ENCODE results near the gene TH. TPM values are rescaled to one million over a fixed set of nuclear protein-coding genes. Genes with fewer than 3 reads are reported as not detected.

Gene TH
- polyA plus RNA-seq, 1 donor, result 0.33 TPM

- DNase-seq (ENCODE audit: low read depth), result no peak
Observed at GRCh38 chr11:2208691-2209369, 37.2 kb upstream of the TH start.

- DNase-seq (ENCODE audit: low read depth), result no peak
Observed at GRCh38 chr11:2207773-2208621, 36.4 kb upstream of the TH start.

GRCh38 chr11:2207212-2207611 lies 35.6 kb upstream of the TH start:
- DNase-seq (ENCODE audit: low read depth), result no peak

- DNase-seq (ENCODE audit: low read depth), result no peak
Observed at GRCh38 chr11:2205981-2206690, 34.5 kb upstream of the TH start.

GRCh38 chr11:2205214-2205720 lies 33.7 kb upstream of the TH start:
- no peak for DNase-seq (ENCODE audit: low read depth)

DNA sequence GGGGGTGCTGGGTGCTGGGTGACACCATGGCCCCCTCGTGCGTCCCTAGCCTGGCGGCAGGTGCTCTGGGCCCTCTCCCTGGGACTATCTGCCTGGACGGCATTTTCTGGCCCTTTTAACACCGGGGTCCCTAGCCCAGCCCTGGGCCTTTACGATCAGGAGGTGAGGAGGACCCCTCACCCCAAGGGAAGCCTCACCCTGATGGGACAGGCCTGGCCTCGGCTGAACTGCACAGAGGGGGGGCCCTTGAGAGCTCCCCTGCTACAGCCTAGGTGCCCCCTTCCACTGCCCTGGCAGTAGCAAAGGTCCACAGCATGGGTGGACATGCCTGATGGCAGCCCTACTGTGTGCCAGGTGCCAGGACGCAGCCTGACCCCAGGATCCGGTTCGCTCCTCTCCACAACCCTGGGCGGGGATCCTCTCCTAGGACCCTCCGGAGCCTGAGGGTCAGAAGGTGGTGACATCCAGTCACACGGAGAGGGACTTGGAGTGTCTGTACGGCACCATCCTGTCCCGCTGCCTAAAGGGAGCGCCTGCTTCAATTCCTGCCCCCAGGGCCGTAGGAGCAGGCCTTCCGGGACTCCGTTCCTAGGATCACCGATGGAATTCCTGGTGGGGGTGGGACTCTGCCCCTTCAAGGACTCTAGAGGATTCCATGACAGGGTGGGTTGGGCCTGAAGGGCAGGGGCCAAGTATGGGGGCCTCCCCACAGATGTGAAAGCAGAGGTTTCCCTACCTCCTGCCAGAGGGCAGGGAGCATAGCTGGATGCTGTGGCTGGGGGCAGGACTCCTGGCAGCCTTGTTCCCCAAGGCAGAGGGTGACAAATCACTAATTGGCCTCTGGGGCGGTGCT lies 33.0 kb upstream of the TH start:
- DNase-seq (ENCODE audit: low read depth), result no peak

DNA sequence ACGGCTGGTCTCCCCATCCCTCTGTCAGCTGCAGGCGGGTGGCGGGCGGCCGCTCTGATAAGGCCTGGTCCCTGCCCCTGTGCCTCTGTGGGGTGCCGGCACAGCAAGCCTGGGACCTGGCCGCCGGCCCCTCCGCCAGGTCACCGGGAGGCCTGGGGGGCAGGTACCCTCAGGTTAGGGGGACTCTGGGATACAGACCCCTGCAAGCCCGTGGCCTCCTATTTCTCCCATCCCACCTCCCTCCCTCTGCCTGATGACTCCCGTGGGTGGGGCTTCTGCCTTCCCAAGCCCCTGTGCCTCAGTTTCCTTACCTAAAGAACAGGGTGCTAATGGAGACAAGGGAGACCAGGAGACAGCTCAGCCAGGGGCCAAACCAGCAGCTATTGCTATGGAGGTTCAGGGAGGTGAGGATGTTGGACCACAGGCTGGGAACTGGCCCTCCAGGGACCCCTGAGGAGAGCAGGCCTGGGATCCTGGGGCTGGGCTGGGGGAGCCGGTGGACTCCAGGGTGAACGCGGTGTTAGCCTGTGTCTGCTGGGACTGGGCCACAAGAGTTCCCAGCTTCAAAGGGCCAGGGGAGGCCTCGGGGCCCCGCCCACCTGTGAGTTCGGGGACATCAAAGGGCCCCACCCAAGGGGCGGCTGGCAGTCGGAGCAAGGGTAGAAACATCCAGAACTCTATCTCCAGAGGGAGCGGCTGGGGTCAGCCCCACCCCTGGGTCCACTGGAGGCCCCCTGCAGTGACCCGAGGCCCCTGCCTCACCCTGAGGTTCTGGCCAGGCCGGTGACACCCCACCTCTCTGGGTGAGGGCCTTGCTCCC lies 32.0 kb upstream of the TH start:
- no peak for DNase-seq (ENCODE audit: low read depth)

- no peak for DNase-seq (ENCODE audit: low read depth)
Observed at GRCh38 chr11:2202900-2203439, 31.4 kb upstream of the TH start.

DNA sequence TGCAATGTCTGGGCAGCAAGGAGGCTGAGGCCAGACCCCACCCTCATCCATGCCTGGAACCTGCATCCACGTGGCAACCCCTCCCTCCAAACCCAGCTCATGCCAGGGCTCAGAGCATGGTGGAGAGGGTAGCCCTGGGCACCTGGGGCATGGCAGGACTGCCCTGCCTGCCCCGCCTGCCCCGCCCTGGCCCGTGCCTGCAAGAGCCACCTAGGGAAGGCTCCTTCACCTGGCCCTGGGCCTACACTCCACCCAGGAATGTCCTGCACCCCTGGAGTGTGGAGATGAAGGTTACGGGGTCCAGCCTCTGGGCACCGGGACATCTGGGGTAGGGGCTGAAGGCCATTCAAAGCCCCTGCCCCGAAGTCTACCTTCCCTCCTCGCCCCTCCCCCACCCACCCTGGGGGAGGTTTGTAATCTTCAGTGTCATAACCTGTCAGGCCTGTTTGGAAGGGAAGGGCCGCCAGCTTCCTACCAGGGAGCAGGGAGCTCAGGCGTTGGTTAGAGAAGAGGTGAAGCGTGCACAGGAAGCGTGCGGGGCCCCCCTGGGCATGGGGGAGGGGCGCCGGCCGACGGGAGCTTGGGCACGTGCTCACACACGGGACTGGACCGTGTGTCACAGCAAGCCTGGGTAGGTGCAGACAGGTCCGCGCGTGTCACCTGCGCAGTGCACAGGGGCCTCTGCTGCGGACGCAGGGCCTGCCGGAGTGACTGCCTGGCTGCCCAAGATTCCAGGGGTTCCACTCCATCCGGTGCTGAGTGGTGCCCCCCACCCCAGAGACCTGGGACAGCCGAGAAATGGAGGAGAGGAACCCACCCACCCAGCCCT lies 30.7 kb upstream of the TH start:
- DNase-seq (ENCODE audit: low read depth), result no peak

GRCh38 chr11:2201542-2201941 lies 29.9 kb upstream of the TH start:
- DNase-seq (ENCODE audit: low read depth), result no peak

GRCh38 chr11:2200957-2201519 lies 29.4 kb upstream of the TH start:
- no peak for DNase-seq (ENCODE audit: low read depth)

DNA sequence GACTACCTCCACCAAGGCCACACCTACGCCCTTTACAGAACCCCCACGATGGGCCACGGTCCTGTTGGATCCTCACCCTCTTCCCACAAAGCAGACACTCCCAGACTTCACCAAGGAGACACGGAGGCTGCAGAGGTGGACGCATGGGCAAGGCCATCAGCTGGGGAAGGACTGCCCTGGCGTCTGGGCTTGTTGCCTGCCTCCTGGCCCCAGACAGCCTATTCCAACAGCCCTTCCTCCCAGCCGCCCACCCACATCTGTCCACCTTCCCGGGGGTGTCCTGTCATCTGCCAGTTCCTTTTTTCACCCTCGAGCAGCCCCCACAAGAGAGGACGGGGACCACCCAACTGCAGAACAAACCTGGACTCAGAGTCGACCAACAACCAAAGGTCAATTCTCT lies 28.9 kb upstream of the TH start:
- no peak for DNase-seq (ENCODE audit: low read depth)

DNA sequence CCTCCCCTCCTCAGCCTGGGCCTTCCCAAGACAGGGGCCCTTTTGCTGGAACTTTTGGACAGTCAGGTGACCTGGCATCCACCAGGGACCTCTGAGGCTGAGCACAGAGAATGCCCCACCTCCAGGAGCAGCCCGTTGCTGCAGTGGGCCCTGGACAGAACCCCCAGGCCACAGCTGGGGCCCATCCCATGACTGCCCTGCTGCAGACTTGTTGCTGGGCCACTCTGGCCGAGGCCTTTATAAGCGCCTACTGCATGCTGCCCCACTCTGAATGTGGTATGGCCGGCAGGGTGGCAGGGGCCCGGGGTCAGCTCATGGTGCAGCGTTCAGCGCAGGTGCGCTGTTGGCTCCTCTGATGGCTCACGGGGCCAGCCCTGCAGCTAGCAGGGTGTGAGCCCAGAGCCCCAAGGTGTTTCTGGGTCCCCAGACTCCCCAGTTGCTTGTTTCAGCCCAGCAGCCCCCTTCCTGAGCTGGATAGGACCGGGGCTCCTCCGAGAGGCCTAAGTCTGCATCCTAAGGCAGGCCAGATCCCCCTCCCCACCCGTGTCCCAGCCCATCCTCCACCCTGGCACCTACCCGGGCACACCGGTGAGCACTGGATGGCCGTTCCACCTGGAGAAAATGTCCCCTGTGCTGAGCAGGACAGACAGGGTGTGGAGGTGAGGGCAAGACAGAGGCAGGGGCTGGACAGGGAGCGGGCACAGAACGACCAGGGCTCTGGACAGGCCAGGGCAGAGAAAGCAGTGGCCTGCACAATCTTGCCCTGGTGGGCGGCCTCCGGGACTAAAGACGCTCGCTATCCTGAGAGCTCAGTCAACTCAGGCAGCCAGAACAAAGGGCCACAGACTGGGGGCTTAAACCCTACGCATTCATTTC lies 28.1 kb upstream of the TH start:
- DNase-seq (ENCODE audit: low read depth), result no peak

- no peak for DNase-seq (ENCODE audit: low read depth)
Observed at GRCh38 chr11:2198621-2199365, 27.2 kb upstream of the TH start.

DNA sequence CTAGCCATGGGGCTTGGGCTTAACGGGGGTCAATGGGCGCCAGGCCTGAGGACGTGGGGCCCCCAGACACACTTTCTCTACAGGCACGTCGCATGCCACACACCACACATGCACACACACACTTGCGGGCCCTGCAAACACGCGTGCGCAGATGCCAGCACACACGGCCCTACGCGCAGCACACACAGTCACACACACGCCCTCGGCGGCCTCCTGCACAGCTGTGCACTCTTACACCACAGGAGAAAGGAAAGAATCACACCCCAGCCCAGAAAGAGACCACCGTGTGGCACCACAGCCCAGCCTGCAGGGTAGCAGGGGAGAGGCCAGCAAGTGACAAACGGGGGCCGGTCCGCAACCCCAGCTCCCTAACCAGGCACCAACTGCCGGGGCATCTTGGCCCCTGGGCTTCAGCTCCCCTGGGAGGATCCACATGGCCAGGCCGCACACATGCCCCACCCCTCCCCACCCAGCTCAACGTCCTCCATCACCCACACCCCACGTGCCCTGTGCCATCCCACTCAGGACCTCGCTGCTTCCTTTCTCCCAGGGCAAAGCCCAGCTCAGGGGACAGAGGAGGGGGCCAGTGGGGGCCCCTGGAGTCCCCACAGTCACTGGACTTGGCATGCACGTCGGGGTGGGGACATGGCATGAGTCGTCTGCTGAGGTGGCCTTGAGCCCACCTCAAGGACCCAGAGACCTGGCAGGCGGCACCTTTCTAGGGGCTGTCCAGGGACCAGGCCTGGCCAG lies 26.3 kb upstream of the TH start:
- no peak for DNase-seq (ENCODE audit: low read depth)

- no peak for DNase-seq (ENCODE audit: low read depth)
Observed at GRCh38 chr11:2196970-2197770, 25.6 kb upstream of the TH start.

All from forelimb muscle (tissue), 1 donor.